K562 (cell line): ENCODE data around the gene DKKL1. TPM values are rescaled to one million over a fixed set of nuclear protein-coding genes. Genes with fewer than 3 reads are reported as not detected.
"Not testable (repeated sequence)": the region's sequence is repeated elsewhere in the genome, so short reads cannot be mapped to it uniquely, and the experiment has no call there.

ENCODE experiments used
- ATAC-seq: fragments of 200-7000 bp; cut with Tn5 transposase; 3 replicates; pipeline ENCODE4 v1.9.1; 2020; ENCODE audit warnings: moderate library complexity
- BruUV-seq: library from RNA; stranded (reverse); fragments of 400-500 nt; replicated peaks from 2 replicates; lab custom pipeline; 2021; lab: Mats Ljungman, UMichigan
- CTCF ChIA-PET: fragments of 300-600 bp; formaldehyde crosslinking; extraction: SDS; loops from one replicate; lab custom pipeline; 2021; ENCODE audit warnings: low intra/inter-chr PET ratio; lab: Yijun Ruan, JAX
- POLR2A ChIA-PET: fragments of 300-600, 350-650 bp; sonication (Branson Sonifier 250); formaldehyde crosslinking; extraction: SDS; loops from one replicate; lab custom pipeline; 2021; ENCODE audit warnings: antibody characterized with exemption, inconsistent platforms; lab: Yijun Ruan, JAX
- DNase-seq, 4 experiments: peaks; one replicate each; pipeline versions ENCODE4 v3.0.0 to v3.0.0-alpha.2; 2011 to 2018; ENCODE audit warnings: low spot score in 3 of 4, mixed read lengths in 3 of 4; ENCODE audit errors: extremely low read depth in 1 of 4
- FAIRE-seq: peaks from 2 replicates; lab custom pipeline; 2011; peaks lifted over from hg19 to GRCh38; lab: Jason Lieb, UNC
- H2AFZ ChIP-seq: 2 replicates; pipeline ENCODE4 v1.6.0; 2011; ENCODE audit warnings: low read depth, low read length, control low read depth, inconsistent platforms
- H3K27ac ChIP-seq: fragments of 200-600 bp; 3 replicates; pipeline ENCODE4 v1.8.0; 2011; ENCODE audit warnings: low read depth, mild to moderate bottlenecking, control low read depth, inconsistent platforms, low read length, moderate library complexity, mixed read lengths; ENCODE audit errors: extremely low read depth
- H3K27me3 ChIP-seq, 2 experiments: fragments of 300-600 bp in 1 of 2; 2 replicates in 1 of 2; 3 replicates in 1 of 2; pipeline versions ENCODE4 v1.6.0 to v1.8.0; 2011; ENCODE audit warnings: inconsistent platforms in 2 of 2, low read length in 2 of 2, mild to moderate bottlenecking in 1 of 2, mixed read lengths in 1 of 2, moderate library complexity in 1 of 2; ENCODE audit not compliant: control insufficient read depth in 2 of 2, insufficient read depth in 2 of 2
- H3K36me3 ChIP-seq: fragments of 300-600 bp; 3 replicates; pipeline ENCODE4 v1.8.0; 2011; ENCODE audit warnings: mild to moderate bottlenecking, low read length, inconsistent platforms; ENCODE audit not compliant: control insufficient read depth, insufficient read depth
- H3K4me1 ChIP-seq, 2 experiments: fragments of 200-600 bp in 1 of 2; replicated peaks in 1 of 2; 2 replicates in 1 of 2; 3 replicates in 1 of 2; pipeline versions ENCODE4 v1.5.1 to v1.8.0; 2011; ENCODE audit warnings: inconsistent platforms in 2 of 2, low read length in 2 of 2, mild to moderate bottlenecking in 1 of 2, mixed read lengths in 1 of 2, moderate library complexity in 1 of 2; ENCODE audit not compliant: control insufficient read depth in 2 of 2, insufficient read depth in 2 of 2
- H3K4me2 ChIP-seq: 2 replicates; pipeline ENCODE4 v1.6.1; 2011; ENCODE audit warnings: low read length, control low read depth, inconsistent platforms, mixed read lengths; ENCODE audit not compliant: insufficient read depth
- H3K4me3 ChIP-seq: fragments of 200-600 bp; sonication (generic), shearing (Covaris generic); 2 replicates; pipeline ENCODE4 v1.5.1; 2016; ENCODE audit warnings: control low read depth, inconsistent platforms
- H3K79me2 ChIP-seq: fragments of 200-600 bp; 3 replicates; pipeline ENCODE4 v1.8.0; 2011; ENCODE audit warnings: low read length, inconsistent platforms; ENCODE audit not compliant: control insufficient read depth, insufficient read depth
- H3K9ac ChIP-seq, 2 experiments: 2 replicates each; pipeline versions ENCODE4 v1.6.0 to v1.6.1; 2011; ENCODE audit warnings: low read depth in 2 of 2, low read length in 2 of 2, control low read depth in 1 of 2, inconsistent platforms in 1 of 2, mild to moderate bottlenecking in 1 of 2, mixed read lengths in 1 of 2; ENCODE audit not compliant: insufficient read depth in 1 of 2
- H3K9me1 ChIP-seq: one replicate; pipeline ENCODE4 v1.6.0; 2011; ENCODE audit warnings: inconsistent platforms, mild to moderate bottlenecking, low read length, moderate library complexity; ENCODE audit not compliant: control insufficient read depth, insufficient read depth
- H3K9me3 ChIP-seq: replicated peaks from 2 replicates; pipeline ENCODE4 v1.5.1; 2011; ENCODE audit warnings: low read depth, low read length, inconsistent platforms; ENCODE audit not compliant: control insufficient read depth, insufficient read depth
- H4K20me1 ChIP-seq: replicated peaks from 2 replicates; pipeline ENCODE4 v1.6.1; 2011; ENCODE audit warnings: low read length, inconsistent platforms, mixed read lengths; ENCODE audit not compliant: control insufficient read depth, insufficient read depth
- ATF7 ChIP-seq: fragments of 450-650 bp; IDR thresholded peaks from 2 replicates; pipeline ENCODE4 v1.7.1; 2014; ENCODE audit warnings: mild to moderate bottlenecking, moderate library complexity
- NFIC ChIP-seq: fragments of 450-650 bp; IDR thresholded peaks from 2 replicates; pipeline ENCODE4 v1.6.1; 2017; ENCODE audit warnings: mild to moderate bottlenecking, inconsistent platforms
- ZNF384 ChIP-seq: IDR thresholded peaks from 2 replicates; pipeline ENCODE4 v1.6.1; 2012; ENCODE audit warnings: low read depth, low read length, improper control_type of control experiment
- WGBS: fragments of 100-300 bp; shearing (Covaris generic); methylation state at CpG from one replicate; pipeline ENCODE4 v1.1.6; 2016; ENCODE audit warnings: low coverage, mixed read lengths; ENCODE audit not compliant: insufficient coverage; ENCODE audit errors: missing lambda C conversion rate; 5-methylcytosine and 5-hydroxymethylcytosine counted together
- in situ Hi-C: fragments of 300-500 bp; cut with MboI; formaldehyde crosslinking; loops from 4 replicates; pipeline ENCODE4 v1.15.0; 2018; ENCODE audit warnings: inconsistent platforms, mixed read lengths
- intact Hi-C: fragments of 100-400 bp; cut with micrococcal nuclease; formaldehyde crosslinking; loops from 2 replicates; pipeline ENCODE4 v1.14.2; 2022
- polyA plus RNA-seq, 8 experiments: library from polyadenylated mRNA; depleted of rRNA in 4 of 8; stranded (reverse) in 5 of 8; unstranded in 3 of 8; fragments of >200 nt; fragmentation: Nextera tagmentation in 2 of 8; fragmentation: Illumina TruSeq in 1 of 8; extraction: Ambion mirVana in 2 of 8; extraction: Trizol in 1 of 8; gene quantifications; 2 replicates each; pipeline versions ENCODE4 v1.2.1 to v1.2.3, GENCODE V29; 2011 to 2014; ENCODE audit warnings: inconsistent platforms in 1 of 8, missing spikeins in 1 of 8
- total RNA-seq, 7 experiments: library from RNA; depleted of rRNA in 6 of 7; stranded (reverse); fragments of >200 nt in 6 of 7; fragmentation: Illumina TruSeq in 2 of 7; extraction: Trizol in 2 of 7; gene quantifications; 2 replicates each; pipeline versions ENCODE4 v1.2.1 to v1.2.3, GENCODE V29; 2011 to 2021; ENCODE audit warnings: low replicate concordance in 1 of 7
- TF ChIP-seq, protein P1 (sequence below), 2 experiments: fragments of 450-650 bp in 1 of 2; sonication (generic) in 1 of 2; formaldehyde crosslinking in 1 of 2; IDR thresholded peaks in 1 of 2; conservative IDR thresholded peaks in 1 of 2; 2 replicates each; pipeline versions ENCODE4 v1.6.1 to v1.8.1; 2016 to 2023; ENCODE audit warnings: mild to moderate bottlenecking in 2 of 2, moderate library complexity in 2 of 2, inconsistent platforms in 1 of 2, missing genetic modification reagents in 1 of 2

The DKKL1 gene
- total and polyA plus RNA-seq, 9 of the 15 experiments (the other 6 are each of a cell fraction or from before 2014, with no cell fraction given): 0.15 to 1.7 (median 0.52) TPM

DNA sequence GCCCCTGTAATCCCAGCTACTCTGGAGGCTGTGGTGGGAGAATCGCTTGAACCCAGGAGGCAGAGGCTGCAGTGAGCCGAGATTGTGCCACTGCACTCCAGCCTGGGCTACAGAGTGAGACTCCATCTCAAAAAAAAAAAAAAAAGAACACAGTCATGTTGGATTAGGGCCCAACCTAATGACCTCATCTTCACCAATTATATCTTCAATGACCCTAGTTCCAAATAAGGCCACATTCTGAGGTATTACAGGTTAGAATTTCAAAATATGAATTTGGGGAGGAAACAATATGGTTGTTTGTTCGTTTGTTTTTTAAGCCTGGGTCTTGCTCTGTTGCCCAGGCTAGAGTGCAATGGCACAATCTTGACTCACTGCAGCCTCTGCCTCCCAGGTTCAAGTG, 9.5 kb downstream of the DKKL1 start:
- ATAC-seq, H3K36me3 ChIP-seq, DNase-seq, BruUV-seq, H3K9ac ChIP-seq, in situ Hi-C loops, H3K27ac ChIP-seq, H3K79me2 ChIP-seq, H3K9me1 ChIP-seq, H4K20me1 ChIP-seq, intact Hi-C loops, H3K4me1 ChIP-seq, H3K9me3 ChIP-seq, H3K27me3 ChIP-seq, FAIRE-seq, H3K4me3 ChIP-seq: not testable (repeated sequence)
- POLR2A ChIA-PET: interaction anchor here (1.0 to 1.2 kb wide), 2 partner anchors 9 to 11 kb away, joined by 3 read pairs; no protein-coding TSS in a partner anchor
- Histone ChIP-seq H2AFZ (peak overlapping the region; percentile 83; the same call in 1 of the 2 replicates), H3K4me2 (0 out of 2 replicates have a peak overlapping the region, but pooled peaks have one; percentile 35)
- CTCF ChIA-PET: interaction anchor here (0.7 kb wide), 1 partner anchor 82 kb away, joined by 4 read pairs; no protein-coding TSS in a partner anchor
- WGBS: 35% methylated on average over 2 of the region's 3 CpGs
- TF ChIP-seq ATF7 (peak; percentile 28; the same call in 1 of the 2 replicates), NFIC (peak; percentile 72), ZNF384 (peak; percentile 38; the same call in 1 of the 2 replicates)
- TF ChIP-seq, protein P1, sequence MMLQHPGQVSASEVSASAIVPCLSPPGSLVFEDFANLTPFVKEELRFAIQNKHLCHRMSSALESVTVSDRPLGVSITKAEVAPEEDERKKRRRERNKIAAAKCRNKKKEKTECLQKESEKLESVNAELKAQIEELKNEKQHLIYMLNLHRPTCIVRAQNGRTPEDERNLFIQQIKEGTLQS (IDR thresholded peaks at IDR 0.05): peak; percentile 45; the same call in 1 of the 2 replicates
- TF ChIP-seq, protein P1 (CRISPR knock-in tag; conservative IDR thresholded peaks at IDR 0.05): not testable (repeated sequence)
